GM11168 (cell line): Measurements from ENCODE around the gene CRISP1.
"Not testable (repeated sequence)": the region's sequence is repeated elsewhere in the genome, so short reads cannot be mapped to it uniquely, and the experiment has no call there.

Experiments used
- in situ Hi-C: fragments of 300-500 bp; cut with MboI; formaldehyde crosslinking; loops from one replicate; pipeline ENCODE4 v1.12.0; 2022; ENCODE audit warnings: low sequenced_read_pairs; ENCODE audit not compliant: unreplicated experiment

The CRISP1 gene

GRCh38 chr6:49866485-49866943 lies at the start of gene CRISP1:
Gene CRISP1, minus strand, starts transcription at chr6:49866535. Its CDS starts 9,135 bp downstream, at chr6:49857400.
- in situ Hi-C loops, result no loop called here

- in situ Hi-C loops, result no loop called here
Measured at GRCh38 chr6:49915035-49915434, 48.7 kb upstream of the CRISP1 start.

- in situ Hi-C loops, result no loop called here
Measured at GRCh38 chr6:49913636-49914375, 47.5 kb upstream of the CRISP1 start.

GRCh38 chr6:49912196-49912595 lies 45.9 kb upstream of the CRISP1 start:
- in situ Hi-C loops, result no loop called here

GRCh38 chr6:49911252-49911651 lies 44.9 kb upstream of the CRISP1 start:
- in situ Hi-C loops, result no loop called here

- in situ Hi-C loops, result no loop called here
Measured at GRCh38 chr6:49909563-49909962, 43.2 kb upstream of the CRISP1 start.

GRCh38 chr6:49906526-49906925 lies 40.2 kb upstream of the CRISP1 start:
- in situ Hi-C loops, result no loop called here

- in situ Hi-C loops, result no loop called here
Measured at GRCh38 chr6:49905296-49905695, 39.0 kb upstream of the CRISP1 start.

GRCh38 chr6:49902856-49903255 lies 36.5 kb upstream of the CRISP1 start:
- in situ Hi-C loops, result no loop called here

GRCh38 chr6:49898904-49899566 lies 32.7 kb upstream of the CRISP1 start:
- in situ Hi-C loops, result no loop called here

GRCh38 chr6:49895553-49895952 lies 29.2 kb upstream of the CRISP1 start:
- in situ Hi-C loops, result not testable (repeated sequence)

- in situ Hi-C loops, result no loop called here
Measured at GRCh38 chr6:49892280-49892679, 25.9 kb upstream of the CRISP1 start.

GRCh38 chr6:49890988-49891387 lies 24.7 kb upstream of the CRISP1 start:
- in situ Hi-C loops, result no loop called here

- in situ Hi-C loops, result no loop called here
Measured at GRCh38 chr6:49888742-49889431, 22.6 kb upstream of the CRISP1 start.

GRCh38 chr6:49868951-49869529 lies 2.7 kb upstream of the CRISP1 start:
- in situ Hi-C loops, result no loop called here

GRCh38 chr6:49856282-49856681 lies 10.1 kb downstream of the CRISP1 start:
- in situ Hi-C loops, result no loop called here

- in situ Hi-C loops, result no loop called here
Measured at GRCh38 chr6:49855221-49855620, 11.1 kb downstream of the CRISP1 start.

- in situ Hi-C loops, result no loop called here
Measured at GRCh38 chr6:49852975-49853374, 13.4 kb downstream of the CRISP1 start.

GRCh38 chr6:49849213-49849907 lies 17.0 kb downstream of the CRISP1 start:
- in situ Hi-C loops, result loop anchor here (10.0 kb wide), 2 partner anchors 225 to 325 kb away; no protein-coding TSS in a partner anchor

GRCh38 chr6:49847673-49848072 lies 18.7 kb downstream of the CRISP1 start:
- in situ Hi-C loops, result loop anchor here (10.0 kb wide), 2 partner anchors 223 to 323 kb away; no protein-coding TSS in a partner anchor
